Endothelial cell of umbilical vein (primary cell): ENCODE data around the gene CETN1.

ENCODE experiments used
- CTCF ChIP-seq, 2 donors: IDR thresholded peaks; 1 replicate in 1 of 2; 2 replicates in 1 of 2; pipeline ENCODE4 v1.5.1; 2011; ENCODE audit warnings: low read length in 2 of 2, mild to moderate bottlenecking in 2 of 2, moderate library complexity in 2 of 2, control low read depth in 1 of 2, inconsistent platforms in 1 of 2, low read depth in 1 of 2; ENCODE audit not compliant: insufficient read depth in 1 of 2; ENCODE audit errors: extremely low read depth in 1 of 2
- EZH2 ChIP-seq: IDR thresholded peaks from 2 replicates; pipeline ENCODE4 v1.6.1; 2012; ENCODE audit warnings: borderline replicate concordance, low read depth, mild to moderate bottlenecking, moderate library complexity, low read length, inconsistent platforms; ENCODE audit not compliant: severe bottlenecking
- GATA2 ChIP-seq: IDR thresholded peaks from 2 replicates; pipeline ENCODE4 v1.7.0; 2011; ENCODE audit warnings: low read depth, mild to moderate bottlenecking, moderate library complexity, mixed read lengths, low read length; ENCODE audit not compliant: insufficient read length, insufficient read depth
- JUN ChIP-seq: IDR thresholded peaks from 2 replicates; pipeline ENCODE4 v1.6.1; 2011; ENCODE audit warnings: borderline replicate concordance, low read depth; ENCODE audit not compliant: insufficient read length, insufficient read depth
- MAX ChIP-seq: IDR thresholded peaks from 2 replicates; pipeline ENCODE4 v1.6.1; 2011; ENCODE audit not compliant: insufficient read depth, insufficient read length
- MYC ChIP-seq: IDR thresholded peaks from one replicate; pipeline ENCODE4 v1.6.1; 2011; ENCODE audit warnings: mild to moderate bottlenecking, low read depth, low read length
- POLR2A ChIP-seq: IDR thresholded peaks from 2 replicates; pipeline ENCODE4 v1.6.1; 2012; ENCODE audit warnings: low read depth, mild to moderate bottlenecking, control low read depth, low read length
- POLR2AphosphoS5 ChIP-seq: IDR thresholded peaks from 2 replicates; pipeline ENCODE4 v1.6.1; 2012; ENCODE audit warnings: low read depth, mild to moderate bottlenecking, control low read depth, low read length, moderate library complexity; ENCODE audit not compliant: insufficient read depth

GRCh38 chr18:621291-622043 is 41.3 kb downstream of the CETN1 start:
- TF ChIP-seq CTCF (IDR thresholded peaks at IDR 0.05; ENCODE audit: extremely low read depth in 1 of 2, insufficient read depth in 1 of 2, low read depth in 1 of 2, low read length in 2 of 2) (no peak), GATA2 (no peak), POLR2AphosphoS5 (no peak), MYC (no peak), POLR2A (no peak), EZH2 (no peak), MAX (no peak), JUN (no peak)
